ENCODE results near the gene IL31RA.

DNA sequence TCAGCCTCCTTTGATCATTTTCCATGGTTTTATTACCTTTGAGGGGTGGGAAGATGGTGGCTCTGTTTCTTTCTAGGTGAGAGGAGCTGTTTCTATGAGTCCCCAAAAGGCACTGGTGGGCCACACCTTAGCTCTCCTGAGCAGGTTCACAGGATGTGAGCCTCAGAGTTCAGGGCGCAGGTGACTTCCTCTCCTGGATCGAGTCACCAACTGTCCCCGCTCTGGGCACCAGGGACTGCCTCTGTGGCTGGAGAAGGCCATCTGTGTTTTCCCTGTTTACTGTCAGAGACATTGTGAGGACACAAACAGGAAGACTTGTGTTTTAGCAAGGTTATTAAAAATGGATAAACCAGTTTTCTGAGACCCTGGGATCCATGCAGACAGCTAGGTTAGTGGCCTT is 68.5 kb downstream of the IL31RA start:
- TF ChIP-seq, protein P1, sequence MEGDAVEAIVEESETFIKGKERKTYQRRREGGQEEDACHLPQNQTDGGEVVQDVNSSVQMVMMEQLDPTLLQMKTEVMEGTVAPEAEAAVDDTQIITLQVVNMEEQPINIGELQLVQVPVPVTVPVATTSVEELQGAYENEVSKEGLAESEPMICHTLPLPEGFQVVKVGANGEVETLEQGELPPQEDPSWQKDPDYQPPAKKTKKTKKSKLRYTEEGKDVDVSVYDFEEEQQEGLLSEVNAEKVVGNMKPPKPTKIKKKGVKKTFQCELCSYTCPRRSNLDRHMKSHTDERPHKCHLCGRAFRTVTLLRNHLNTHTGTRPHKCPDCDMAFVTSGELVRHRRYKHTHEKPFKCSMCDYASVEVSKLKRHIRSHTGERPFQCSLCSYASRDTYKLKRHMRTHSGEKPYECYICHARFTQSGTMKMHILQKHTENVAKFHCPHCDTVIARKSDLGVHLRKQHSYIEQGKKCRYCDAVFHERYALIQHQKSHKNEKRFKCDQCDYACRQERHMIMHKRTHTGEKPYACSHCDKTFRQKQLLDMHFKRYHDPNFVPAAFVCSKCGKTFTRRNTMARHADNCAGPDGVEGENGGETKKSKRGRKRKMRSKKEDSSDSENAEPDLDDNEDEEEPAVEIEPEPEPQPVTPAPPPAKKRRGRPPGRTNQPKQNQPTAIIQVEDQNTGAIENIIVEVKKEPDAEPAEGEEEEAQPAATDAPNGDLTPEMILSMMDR (conservative IDR thresholded peaks at IDR 0.05; ENCODE audit: low read depth, low read length) = no peak
- TF ChIP-seq EZH2 (IDR thresholded peaks at IDR 0.05; ENCODE audit: borderline replicate concordance, low read depth, low read length, poor library complexity, severe bottlenecking) = no peak
